WTC11 (cell line): ENCODE results near the gene DENND4A. TPM values are rescaled to one million over a fixed set of nuclear protein-coding genes. Genes with fewer than 3 reads are reported as not detected.

Experiments used
- ATAC-seq: fragments of 200-7000 bp; cut with Tn5 transposase; 2 replicates; pipeline ENCODE4 v1.10.0; 2021; ENCODE audit warnings: mild to moderate bottlenecking, moderate library complexity
- CTCF ChIA-PET: fragments of 300-600 bp; sonication (Branson Sonifier 250); formaldehyde crosslinking; loops from one replicate; lab custom pipeline; 2021; ENCODE audit warnings: antibody characterized with exemption; lab: Charles Lee
- POLR2A ChIA-PET: fragments of 350-600 bp; sonication (Branson Sonifier 250); formaldehyde crosslinking; loops from one replicate; lab custom pipeline; 2021; ENCODE audit warnings: antibody characterized with exemption; lab: Charles Lee
- DNase-seq: peaks from one replicate; pipeline ENCODE4 v3.0.0; 2021; ENCODE audit warnings: low spot score
- H3K27ac Mint-ChIP-seq: 2 replicates; pipeline ENCODE4 v1.8.0; 2021; ENCODE audit warnings: mixed read lengths
- H3K27me3 Mint-ChIP-seq: 2 replicates; pipeline ENCODE4 v1.8.0; 2021; ENCODE audit warnings: low read depth, mild to moderate bottlenecking, moderate library complexity, mixed read lengths
- H3K36me3 Mint-ChIP-seq: 2 replicates; pipeline ENCODE4 v1.8.0; 2021; ENCODE audit warnings: mixed read lengths
- H3K4me1 Mint-ChIP-seq: 2 replicates; pipeline ENCODE4 v1.8.0; 2022; ENCODE audit warnings: mixed read lengths
- H3K4me3 Mint-ChIP-seq: 2 replicates; pipeline ENCODE4 v1.8.0; 2021; ENCODE audit warnings: mild to moderate bottlenecking, moderate library complexity, mixed read lengths
- H3K9me3 Mint-ChIP-seq: 2 replicates; pipeline ENCODE4 v1.8.0; 2021; ENCODE audit warnings: mixed read lengths
- ATF3 ChIP-seq: sonication (generic); formaldehyde crosslinking; conservative IDR thresholded peaks from 2 replicates; pipeline ENCODE4 v1.8.1; 2022; ENCODE audit warnings: mild to moderate bottlenecking, missing genetic modification reagents
- CBFB ChIP-seq: sonication (generic); formaldehyde crosslinking; IDR thresholded peaks from 2 replicates; pipeline ENCODE4 v1.8.1; 2022; ENCODE audit warnings: mild to moderate bottlenecking, low read depth, missing genetic modification reagents
- CDX4 ChIP-seq: fragments of 250-450 bp; sonication (Bioruptor Pico); IDR thresholded peaks from 2 replicates; pipeline ENCODE4 v1.9.0; 2021; ENCODE audit warnings: moderate library complexity, mild to moderate bottlenecking, inconsistent platforms, borderline replicate concordance
- CREB1 ChIP-seq: sonication (generic); formaldehyde crosslinking; IDR thresholded peaks from 2 replicates; pipeline ENCODE4 v1.8.0; 2023; ENCODE audit warnings: mild to moderate bottlenecking, missing genetic modification reagents
- E2F5 ChIP-seq: sonication (generic); formaldehyde crosslinking; IDR thresholded peaks from 2 replicates; pipeline ENCODE4 v1.8.1; 2022; ENCODE audit warnings: mild to moderate bottlenecking, moderate library complexity, missing genetic modification reagents
- EMX1 ChIP-seq: fragments of 250-450 bp; sonication (Bioruptor Pico); IDR thresholded peaks from 2 replicates; pipeline ENCODE4 v1.8.0; 2021; ENCODE audit warnings: mild to moderate bottlenecking
- ETV6 ChIP-seq: sonication (generic); formaldehyde crosslinking; IDR thresholded peaks from 2 replicates; pipeline ENCODE4 v1.8.1; 2022; ENCODE audit warnings: mild to moderate bottlenecking, missing genetic modification reagents
- FOXJ3 ChIP-seq: sonication (generic); formaldehyde crosslinking; IDR thresholded peaks from 2 replicates; pipeline ENCODE4 v1.9.0; 2021; ENCODE audit warnings: missing genetic modification reagents, mild to moderate bottlenecking, borderline replicate concordance
- FOXP1 ChIP-seq: sonication (generic); formaldehyde crosslinking; IDR thresholded peaks from 2 replicates; pipeline ENCODE4 v1.8.0; 2022; ENCODE audit warnings: missing genetic modification reagents, mild to moderate bottlenecking, moderate library complexity, borderline replicate concordance
- HMGA2 ChIP-seq: fragments of 250-450 bp; sonication (Bioruptor Pico); IDR thresholded peaks from 2 replicates; pipeline ENCODE4 v1.4.0; 2021; ENCODE audit warnings: mild to moderate bottlenecking, moderate library complexity
- NFATC4 ChIP-seq: fragments of 250-450 bp; sonication (Bioruptor Pico); IDR thresholded peaks from 2 replicates; pipeline ENCODE4 v1.9.0; 2021; ENCODE audit warnings: mild to moderate bottlenecking
- NR1H2 ChIP-seq: sonication (generic); formaldehyde crosslinking; IDR thresholded peaks from 2 replicates; pipeline ENCODE4 v1.9.0; 2021; ENCODE audit warnings: mild to moderate bottlenecking, moderate library complexity, missing genetic modification reagents
- NR2C2 ChIP-seq: sonication (generic); formaldehyde crosslinking; IDR thresholded peaks from 2 replicates; pipeline ENCODE4 v1.8.0; 2022; ENCODE audit warnings: mild to moderate bottlenecking, missing genetic modification reagents
- OVOL2 ChIP-seq: fragments of 250-450 bp; sonication (Bioruptor Pico); IDR thresholded peaks from 2 replicates; pipeline ENCODE4 v1.9.0; 2021; ENCODE audit warnings: mild to moderate bottlenecking, borderline replicate concordance
- SMAD3 ChIP-seq: sonication (generic); formaldehyde crosslinking; IDR thresholded peaks from 2 replicates; pipeline ENCODE4 v1.8.0; 2022; ENCODE audit warnings: missing genetic modification reagents, mild to moderate bottlenecking, borderline replicate concordance
- TEAD4 ChIP-seq: sonication (generic); formaldehyde crosslinking; IDR thresholded peaks from 2 replicates; pipeline ENCODE4 v1.8.0; 2022; ENCODE audit warnings: mild to moderate bottlenecking, missing genetic modification reagents
- ZBTB21 ChIP-seq: sonication (generic); formaldehyde crosslinking; IDR thresholded peaks from 2 replicates; pipeline ENCODE4 v1.8.1; 2023; ENCODE audit warnings: mild to moderate bottlenecking, missing genetic modification reagents, borderline replicate concordance
- ZNF121 ChIP-seq: sonication (generic); formaldehyde crosslinking; IDR thresholded peaks from 2 replicates; pipeline ENCODE4 v1.8.0; 2023; ENCODE audit warnings: missing genetic modification reagents
- ZNF317 ChIP-seq: sonication (generic); formaldehyde crosslinking; IDR thresholded peaks from 2 replicates; pipeline ENCODE4 v1.8.1; 2023; ENCODE audit warnings: low read depth, mild to moderate bottlenecking, moderate library complexity, missing genetic modification reagents, borderline replicate concordance
- ZNF416 ChIP-seq: fragments of 250-450 bp; sonication (Bioruptor Pico); IDR thresholded peaks from 2 replicates; pipeline ENCODE4 v1.9.0; 2021; ENCODE audit warnings: mild to moderate bottlenecking, inconsistent platforms
- total RNA-seq: library from RNA; stranded (reverse); gene quantifications from 3 replicates; pipeline ENCODE4 v1.2.3, GENCODE V29; 2021
- TF ChIP-seq, protein P1 (sequence below): fragments of 250-450 bp; sonication (Bioruptor Pico); IDR thresholded peaks from 2 replicates; pipeline ENCODE4 v1.9.0; 2021; ENCODE audit warnings: mild to moderate bottlenecking, borderline replicate concordance
- TF ChIP-seq, protein P2 (sequence below): sonication (generic); formaldehyde crosslinking; IDR thresholded peaks from 2 replicates; pipeline ENCODE4 v1.8.0; 2023; ENCODE audit warnings: mild to moderate bottlenecking, missing genetic modification reagents
- TF ChIP-seq, protein P3 (sequence below): sonication (generic); formaldehyde crosslinking; IDR thresholded peaks from 2 replicates; pipeline ENCODE4 v1.8.0; 2023; ENCODE audit warnings: missing genetic modification reagents

DENND4A gene
- total RNA-seq, 1 experiment from 2014 or later: 5.7 TPM

- POLR2A ChIA-PET: no interaction called here
- DNase-seq (no peak), ATAC-seq (no peak)
- CTCF ChIA-PET: interaction anchor here (1.0 to 1.9 kb wide), 3 partner anchors 28 to 187 kb away, joined by 3 to 8 read pairs (median 6); no protein-coding TSS in a partner anchor
- Mint-ChIP-seq H3K27ac (peak overlapping the region; percentile 6; the same call in 1 of the 2 replicates), H3K4me3 (no peak overlapping the region), H3K4me1 (peaks cover 55% of the 10 kb centered on the region), H3K36me3 (no peaks in the 10 kb centered on the region), H3K27me3 (no peaks in the 10 kb centered on the region), H3K9me3 (no peaks in the 10 kb centered on the region; the same call in 1 of the 2 replicates)
- TF ChIP-seq TEAD4 (CRISPR knock-in tag): no peak
- no peak for TF ChIP-seq ZNF416 (CRISPR knock-in tag)
- TF ChIP-seq SMAD3 (CRISPR knock-in tag): no peak
These were observed 36.5 kb upstream of the DENND4A start for GRCh38 chr15:65828585-65828984.

GRCh38 chr15:65827065-65827464 lies 35.0 kb upstream of the DENND4A start:
- DNase-seq (no peak), ATAC-seq (peak; percentile 66)
- H3K27me3 Mint-ChIP-seq: no peaks in the 10 kb centered on the region
- no peaks in the 10 kb centered on the region; the same call in 1 of the 2 replicates for H3K9me3 Mint-ChIP-seq
- no peak overlapping the region for H3K4me3 Mint-ChIP-seq
- TF ChIP-seq NR2C2 (CRISPR knock-in tag) (no peak), ZBTB21 (no peak), CBFB (no peak), E2F5 (CRISPR knock-in tag) (no peak), EMX1 (CRISPR knock-in tag) (no peak), FOXJ3 (CRISPR knock-in tag) (no peak)
- TF ChIP-seq, protein P1, sequence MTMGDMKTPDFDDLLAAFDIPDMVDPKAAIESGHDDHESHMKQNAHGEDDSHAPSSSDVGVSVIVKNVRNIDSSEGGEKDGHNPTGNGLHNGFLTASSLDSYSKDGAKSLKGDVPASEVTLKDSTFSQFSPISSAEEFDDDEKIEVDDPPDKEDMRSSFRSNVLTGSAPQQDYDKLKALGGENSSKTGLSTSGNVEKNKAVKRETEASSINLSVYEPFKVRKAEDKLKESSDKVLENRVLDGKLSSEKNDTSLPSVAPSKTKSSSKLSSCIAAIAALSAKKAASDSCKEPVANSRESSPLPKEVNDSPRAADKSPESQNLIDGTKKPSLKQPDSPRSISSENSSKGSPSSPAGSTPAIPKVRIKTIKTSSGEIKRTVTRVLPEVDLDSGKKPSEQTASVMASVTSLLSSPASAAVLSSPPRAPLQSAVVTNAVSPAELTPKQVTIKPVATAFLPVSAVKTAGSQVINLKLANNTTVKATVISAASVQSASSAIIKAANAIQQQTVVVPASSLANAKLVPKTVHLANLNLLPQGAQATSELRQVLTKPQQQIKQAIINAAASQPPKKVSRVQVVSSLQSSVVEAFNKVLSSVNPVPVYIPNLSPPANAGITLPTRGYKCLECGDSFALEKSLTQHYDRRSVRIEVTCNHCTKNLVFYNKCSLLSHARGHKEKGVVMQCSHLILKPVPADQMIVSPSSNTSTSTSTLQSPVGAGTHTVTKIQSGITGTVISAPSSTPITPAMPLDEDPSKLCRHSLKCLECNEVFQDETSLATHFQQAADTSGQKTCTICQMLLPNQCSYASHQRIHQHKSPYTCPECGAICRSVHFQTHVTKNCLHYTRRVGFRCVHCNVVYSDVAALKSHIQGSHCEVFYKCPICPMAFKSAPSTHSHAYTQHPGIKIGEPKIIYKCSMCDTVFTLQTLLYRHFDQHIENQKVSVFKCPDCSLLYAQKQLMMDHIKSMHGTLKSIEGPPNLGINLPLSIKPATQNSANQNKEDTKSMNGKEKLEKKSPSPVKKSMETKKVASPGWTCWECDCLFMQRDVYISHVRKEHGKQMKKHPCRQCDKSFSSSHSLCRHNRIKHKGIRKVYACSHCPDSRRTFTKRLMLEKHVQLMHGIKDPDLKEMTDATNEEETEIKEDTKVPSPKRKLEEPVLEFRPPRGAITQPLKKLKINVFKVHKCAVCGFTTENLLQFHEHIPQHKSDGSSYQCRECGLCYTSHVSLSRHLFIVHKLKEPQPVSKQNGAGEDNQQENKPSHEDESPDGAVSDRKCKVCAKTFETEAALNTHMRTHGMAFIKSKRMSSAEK (CRISPR knock-in tag): no peak
- TF ChIP-seq, protein P2, sequence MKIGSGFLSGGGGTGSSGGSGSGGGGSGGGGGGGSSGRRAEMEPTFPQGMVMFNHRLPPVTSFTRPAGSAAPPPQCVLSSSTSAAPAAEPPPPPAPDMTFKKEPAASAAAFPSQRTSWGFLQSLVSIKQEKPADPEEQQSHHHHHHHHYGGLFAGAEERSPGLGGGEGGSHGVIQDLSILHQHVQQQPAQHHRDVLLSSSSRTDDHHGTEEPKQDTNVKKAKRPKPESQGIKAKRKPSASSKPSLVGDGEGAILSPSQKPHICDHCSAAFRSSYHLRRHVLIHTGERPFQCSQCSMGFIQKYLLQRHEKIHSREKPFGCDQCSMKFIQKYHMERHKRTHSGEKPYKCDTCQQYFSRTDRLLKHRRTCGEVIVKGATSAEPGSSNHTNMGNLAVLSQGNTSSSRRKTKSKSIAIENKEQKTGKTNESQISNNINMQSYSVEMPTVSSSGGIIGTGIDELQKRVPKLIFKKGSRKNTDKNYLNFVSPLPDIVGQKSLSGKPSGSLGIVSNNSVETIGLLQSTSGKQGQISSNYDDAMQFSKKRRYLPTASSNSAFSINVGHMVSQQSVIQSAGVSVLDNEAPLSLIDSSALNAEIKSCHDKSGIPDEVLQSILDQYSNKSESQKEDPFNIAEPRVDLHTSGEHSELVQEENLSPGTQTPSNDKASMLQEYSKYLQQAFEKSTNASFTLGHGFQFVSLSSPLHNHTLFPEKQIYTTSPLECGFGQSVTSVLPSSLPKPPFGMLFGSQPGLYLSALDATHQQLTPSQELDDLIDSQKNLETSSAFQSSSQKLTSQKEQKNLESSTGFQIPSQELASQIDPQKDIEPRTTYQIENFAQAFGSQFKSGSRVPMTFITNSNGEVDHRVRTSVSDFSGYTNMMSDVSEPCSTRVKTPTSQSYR (CRISPR knock-in tag): no peak
- CTCF ChIA-PET: interaction anchor here (0.7 to 1.6 kb wide), 3 partner anchors 10 to 42 kb away, joined by 3 to 4 read pairs (median 4); partner anchors contain the start of gene RAB11A
- no peaks in the 10 kb centered on the region for H3K36me3 Mint-ChIP-seq
- POLR2A ChIA-PET: no interaction called here
- peak overlapping the region; percentile 88 for H3K27ac Mint-ChIP-seq
- H3K4me1 Mint-ChIP-seq: peaks cover 42% of the 10 kb centered on the region

GRCh38 chr15:65824941-65825544 lies 33.0 kb upstream of the DENND4A start:
- ChIA-PET CTCF (interaction anchor here (0.7 to 2.5 kb wide), 26 partner anchors 8 to 327 kb away, joined by 3 to 30 read pairs (median 6); partner anchors contain the start of genes DENND4A, INTS14 and RAB11A), POLR2A (interaction anchor here (0.5 to 1.6 kb wide), 2 partner anchors 45 to 534 kb away, joined by 3 to 6 read pairs; partner anchors contain the start of gene RAB11A)
- H3K27me3 Mint-ChIP-seq: no peaks in the 10 kb centered on the region
- H3K27ac Mint-ChIP-seq: no peak overlapping the region
- no peak overlapping the region for H3K4me3 Mint-ChIP-seq
- DNase-seq: no peak
- H3K4me1 Mint-ChIP-seq: peaks cover 34% of the 10 kb centered on the region
- TF ChIP-seq CREB1 (CRISPR knock-in tag): no peak
- no peak for TF ChIP-seq ETV6 (CRISPR knock-in tag)
- TF ChIP-seq ZNF121 (CRISPR knock-in tag): no peak
- TF ChIP-seq ATF3 (CRISPR knock-in tag): no peak
- TF ChIP-seq, protein P3, sequence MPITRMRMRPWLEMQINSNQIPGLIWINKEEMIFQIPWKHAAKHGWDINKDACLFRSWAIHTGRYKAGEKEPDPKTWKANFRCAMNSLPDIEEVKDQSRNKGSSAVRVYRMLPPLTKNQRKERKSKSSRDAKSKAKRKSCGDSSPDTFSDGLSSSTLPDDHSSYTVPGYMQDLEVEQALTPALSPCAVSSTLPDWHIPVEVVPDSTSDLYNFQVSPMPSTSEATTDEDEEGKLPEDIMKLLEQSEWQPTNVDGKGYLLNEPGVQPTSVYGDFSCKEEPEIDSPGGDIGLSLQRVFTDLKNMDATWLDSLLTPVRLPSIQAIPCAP: no peak
- no peak for TF ChIP-seq HMGA2 (CRISPR knock-in tag)
- TF ChIP-seq NR1H2 (CRISPR knock-in tag): no peak
- no peak for TF ChIP-seq NFATC4 (CRISPR knock-in tag)
- TF ChIP-seq FOXP1 (CRISPR knock-in tag): no peak
- no peak for TF ChIP-seq TEAD4 (CRISPR knock-in tag)
- TF ChIP-seq ZNF317: no peak
- TF ChIP-seq CDX4 (CRISPR knock-in tag): no peak
- no peak for TF ChIP-seq OVOL2 (CRISPR knock-in tag)
- TF ChIP-seq ZNF416 (CRISPR knock-in tag): no peak
- no peak for ATAC-seq
- no peaks in the 10 kb centered on the region; the same call in 1 of the 2 replicates for H3K9me3 Mint-ChIP-seq
- no peaks in the 10 kb centered on the region for H3K36me3 Mint-ChIP-seq
